ENCODE data around the gene PSMD13.
A peak's percentile ranks its signal among the peaks of the same experiment; 100 is the strongest.

The PSMD13 gene

GRCh38 chr11:244376-244775 lies 7.6 kb downstream of the PSMD13 start:
- no CpG with 5 or more reads among the region's 2 CpGs for WGBS, 2 donors (ENCODE audit: extremely low coverage in 2 of 2, insufficient read length in 2 of 2, insufficient replicate concordance in 1 of 2)
- H3K4me3 ChIP-seq (ENCODE audit: low read length in 2 of 2), result no peak overlapping the region

DNA sequence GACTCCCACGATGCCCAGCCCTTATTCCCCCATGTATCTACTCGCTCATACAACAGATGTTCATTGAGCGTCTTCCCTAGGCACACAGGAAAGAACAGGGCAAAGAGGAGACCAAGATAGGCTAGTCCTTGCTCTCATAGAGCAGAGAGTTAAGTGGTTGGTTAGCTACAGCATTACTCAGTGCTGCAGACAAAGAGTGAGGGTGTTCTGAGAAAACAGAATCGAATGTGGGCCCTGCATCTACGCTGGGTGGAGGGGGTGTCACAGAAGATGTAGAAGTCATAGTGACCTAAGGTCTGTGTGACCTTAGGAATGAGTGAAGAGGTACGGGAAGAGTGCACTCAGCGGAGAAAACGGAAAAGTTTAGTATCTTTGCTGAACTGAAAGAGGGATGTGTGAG lies 12.3 kb downstream of the PSMD13 start:
- Histone ChIP-seq H3K4me2 (ENCODE audit: insufficient read depth, low read length, poor library complexity, severe bottlenecking) (no peak overlapping the region), H2AFZ (ENCODE audit: low read length) (no peak overlapping the region), H3K18ac (ENCODE audit: low read length) (no peak overlapping the region), H2BK12ac (ENCODE audit: low read length) (no peak overlapping the region), H2BK120ac (ENCODE audit: low read depth, low read length) (no peak overlapping the region), H4K91ac (ENCODE audit: low read depth, low read length, poor library complexity) (no peak overlapping the region), H3K79me1 (ENCODE audit: low read depth, low read length) (peaks cover 4% of the 10 kb centered on the region), H3K9ac (ENCODE audit: low read depth, low read length, poor library complexity) (no peak overlapping the region), H4K8ac (ENCODE audit: low read depth, low read length) (no peak overlapping the region), H3K4me3 (ENCODE audit: low read length in 2 of 2) (no peak overlapping the region), H3K36me3 (replicated peaks in 1 of 2; ENCODE audit: control insufficient read depth in 2 of 2, insufficient read depth in 2 of 2, low read length in 2 of 2) (peaks cover 47 to 99% of the 10 kb centered on the region in 2 donors), H3K23ac (ENCODE audit: low read depth, low read length, poor library complexity) (no peak overlapping the region), H3K9me3 (replicated peaks in 1 of 2; ENCODE audit: control insufficient read depth in 2 of 2, insufficient read depth in 1 of 2, low read depth in 1 of 2, low read length in 2 of 2) (no peaks in the 10 kb centered on the region), H2AK5ac (ENCODE audit: low read depth, low read length) (no peak overlapping the region), H2BK5ac (ENCODE audit: low read length) (no peak overlapping the region), H3K27ac (replicated peaks; ENCODE audit: low read length) (no peak overlapping the region), H3K4ac (ENCODE audit: low read length) (no peak overlapping the region), H3K27me3 (ENCODE audit: control insufficient read depth in 3 of 3, insufficient read depth in 3 of 3, low read depth in 1 of 3, low read length in 3 of 3) (no peaks in the 10 kb centered on the region), H3K14ac (ENCODE audit: low read length) (no peak overlapping the region), H3K4me1 (ENCODE audit: control insufficient read depth in 2 of 2, insufficient read depth in 1 of 2, low read depth in 1 of 2, low read length in 2 of 2) (no peaks in the 10 kb centered on the region), H2BK15ac (ENCODE audit: low read length) (no peak overlapping the region)
- WGBS, 2 donors (ENCODE audit: extremely low coverage in 2 of 2, insufficient read length in 2 of 2, insufficient replicate concordance in 1 of 2), result no CpG with 5 or more reads among the region's 8 CpGs
- DNase-seq (ENCODE audit: low spot score), result no peak

More at GRCh38 chr11:244376-244775, 7.6 kb downstream of the PSMD13 start:
- Histone ChIP-seq H4K91ac (ENCODE audit: low read depth, low read length, poor library complexity) (no peak overlapping the region), H3K23ac (ENCODE audit: low read depth, low read length, poor library complexity) (no peak overlapping the region), H2BK120ac (ENCODE audit: low read depth, low read length) (no peak overlapping the region), H4K8ac (ENCODE audit: low read depth, low read length) (no peak overlapping the region), H3K79me1 (ENCODE audit: low read depth, low read length) (peaks cover 4% of the 10 kb centered on the region), H3K4me1 (ENCODE audit: control insufficient read depth in 2 of 2, insufficient read depth in 1 of 2, low read depth in 1 of 2, low read length in 2 of 2) (no peaks in the 10 kb centered on the region), H2BK5ac (ENCODE audit: low read length) (no peak overlapping the region), H2AK5ac (ENCODE audit: low read depth, low read length) (no peak overlapping the region), H3K27ac (replicated peaks; ENCODE audit: low read length) (no peak overlapping the region), H3K27me3 (ENCODE audit: control insufficient read depth in 3 of 3, insufficient read depth in 3 of 3, low read depth in 1 of 3, low read length in 3 of 3) (no peaks in the 10 kb centered on the region), H3K18ac (ENCODE audit: low read length) (no peak overlapping the region), H2BK15ac (ENCODE audit: low read length) (no peak overlapping the region), H3K9me3 (replicated peaks in 1 of 2; ENCODE audit: control insufficient read depth in 2 of 2, insufficient read depth in 1 of 2, low read depth in 1 of 2, low read length in 2 of 2) (no peaks in the 10 kb centered on the region), H3K14ac (ENCODE audit: low read length) (no peak overlapping the region), H2AFZ (ENCODE audit: low read length) (no peak overlapping the region), H3K9ac (ENCODE audit: low read depth, low read length, poor library complexity) (no peak overlapping the region), H2BK12ac (ENCODE audit: low read length) (no peak overlapping the region), H3K36me3 (replicated peaks in 1 of 2; ENCODE audit: control insufficient read depth in 2 of 2, insufficient read depth in 2 of 2, low read length in 2 of 2) (peaks cover 24 to 97% of the 10 kb centered on the region in 2 donors), H3K4ac (ENCODE audit: low read length) (no peak overlapping the region), H3K4me2 (ENCODE audit: insufficient read depth, low read length, poor library complexity, severe bottlenecking) (no peak overlapping the region)
- DNase-seq (ENCODE audit: low spot score), result no peak

GRCh38 chr11:250274-250673 lies 13.5 kb downstream of the PSMD13 start:
- Histone ChIP-seq H3K27ac (replicated peaks; ENCODE audit: low read length) (no peak overlapping the region), H2BK15ac (ENCODE audit: low read length) (no peak overlapping the region), H2AK5ac (ENCODE audit: low read depth, low read length) (no peak overlapping the region), H3K27me3 (ENCODE audit: control insufficient read depth in 3 of 3, insufficient read depth in 3 of 3, low read depth in 1 of 3, low read length in 3 of 3) (no peaks in the 10 kb centered on the region), H3K79me1 (ENCODE audit: low read depth, low read length) (no peaks in the 10 kb centered on the region), H3K9me3 (replicated peaks in 1 of 2; ENCODE audit: control insufficient read depth in 2 of 2, insufficient read depth in 1 of 2, low read depth in 1 of 2, low read length in 2 of 2) (no peaks in the 10 kb centered on the region), H3K4me3 (ENCODE audit: low read length in 2 of 2) (no peak overlapping the region), H2AFZ (ENCODE audit: low read length) (no peak overlapping the region), H3K36me3 (replicated peaks in 1 of 2; ENCODE audit: control insufficient read depth in 2 of 2, insufficient read depth in 2 of 2, low read length in 2 of 2) (peaks cover 44 to 87% of the 10 kb centered on the region in 2 donors), H2BK12ac (ENCODE audit: low read length) (no peak overlapping the region), H4K91ac (ENCODE audit: low read depth, low read length, poor library complexity) (no peak overlapping the region), H2BK5ac (ENCODE audit: low read length) (no peak overlapping the region), H3K18ac (ENCODE audit: low read length) (no peak overlapping the region), H3K4me1 (ENCODE audit: control insufficient read depth in 2 of 2, insufficient read depth in 1 of 2, low read depth in 1 of 2, low read length in 2 of 2) (no peaks in the 10 kb centered on the region), H2BK120ac (ENCODE audit: low read depth, low read length) (no peak overlapping the region), H3K9ac (ENCODE audit: low read depth, low read length, poor library complexity) (no peak overlapping the region), H4K8ac (ENCODE audit: low read depth, low read length) (no peak overlapping the region), H3K14ac (ENCODE audit: low read length) (no peak overlapping the region), H3K4ac (ENCODE audit: low read length) (no peak overlapping the region), H3K4me2 (ENCODE audit: insufficient read depth, low read length, poor library complexity, severe bottlenecking) (no peak overlapping the region), H3K23ac (ENCODE audit: low read depth, low read length, poor library complexity) (no peak overlapping the region)
- no CpG with 5 or more reads among the region's 5 CpGs for WGBS, 2 donors (ENCODE audit: extremely low coverage in 2 of 2, insufficient read length in 2 of 2, insufficient replicate concordance in 1 of 2)
- DNase-seq (ENCODE audit: low spot score), result no peak

GRCh38 chr11:250740-251299 lies 14.0 kb downstream of the PSMD13 start:
- H3K27me3 ChIP-seq (ENCODE audit: control insufficient read depth in 3 of 3, insufficient read depth in 3 of 3, low read depth in 1 of 3, low read length in 3 of 3), result no peaks in the 10 kb centered on the region
- H2BK5ac ChIP-seq (ENCODE audit: low read length), result no peak overlapping the region
- no CpG with 5 or more reads among the region's 10 CpGs for WGBS, 2 donors (ENCODE audit: extremely low coverage in 2 of 2, insufficient read length in 2 of 2, insufficient replicate concordance in 1 of 2)
- H4K91ac ChIP-seq (ENCODE audit: low read depth, low read length, poor library complexity), result no peak overlapping the region
- no peak overlapping the region for H3K27ac ChIP-seq (replicated peaks; ENCODE audit: low read length)
- DNase-seq (ENCODE audit: low spot score), result peak; percentile 70
- no peak overlapping the region for H2AK5ac ChIP-seq (ENCODE audit: low read depth, low read length)
- no peak overlapping the region for H3K4me3 ChIP-seq (ENCODE audit: low read length in 2 of 2)
- H2AFZ ChIP-seq (ENCODE audit: low read length), result no peak overlapping the region
- H3K23ac ChIP-seq (ENCODE audit: low read depth, low read length, poor library complexity), result no peak overlapping the region
- no peaks in the 10 kb centered on the region for H3K79me1 ChIP-seq (ENCODE audit: low read depth, low read length)
- no peak overlapping the region for H4K8ac ChIP-seq (ENCODE audit: low read depth, low read length)
- H2BK12ac ChIP-seq (ENCODE audit: low read length), result no peak overlapping the region
- no peak overlapping the region for H2BK15ac ChIP-seq (ENCODE audit: low read length)
- H3K4ac ChIP-seq (ENCODE audit: low read length), result no peak overlapping the region
- no peak overlapping the region for H3K9ac ChIP-seq (ENCODE audit: low read depth, low read length, poor library complexity)
- no peak overlapping the region for H3K14ac ChIP-seq (ENCODE audit: low read length)
- H2BK120ac ChIP-seq (ENCODE audit: low read depth, low read length), result no peak overlapping the region
- no peaks in the 10 kb centered on the region for H3K4me1 ChIP-seq (ENCODE audit: control insufficient read depth in 2 of 2, insufficient read depth in 1 of 2, low read depth in 1 of 2, low read length in 2 of 2)
- H3K36me3 ChIP-seq (replicated peaks in 1 of 2; ENCODE audit: control insufficient read depth in 2 of 2, insufficient read depth in 2 of 2, low read length in 2 of 2), result peaks cover 41 to 81% of the 10 kb centered on the region in 2 donors
- H3K4me2 ChIP-seq (ENCODE audit: insufficient read depth, low read length, poor library complexity, severe bottlenecking), result no peak overlapping the region
- H3K9me3 ChIP-seq (replicated peaks in 1 of 2; ENCODE audit: control insufficient read depth in 2 of 2, insufficient read depth in 1 of 2, low read depth in 1 of 2, low read length in 2 of 2), result no peaks in the 10 kb centered on the region
- no peak overlapping the region for H3K18ac ChIP-seq (ENCODE audit: low read length)
